ENCODE results near the gene LRRC3. TPM values are rescaled to one million over a fixed set of nuclear protein-coding genes. Genes with fewer than 3 reads are reported as not detected.

LRRC3 gene
- total RNA-seq, 1 donor from 2014 or later, result 2.5 TPM

- no peaks in the 10 kb centered on the region for H3K4me1 ChIP-seq
- no peaks in the 10 kb centered on the region for H3K27me3 ChIP-seq
- no peaks in the 10 kb centered on the region for H3F3A ChIP-seq (ENCODE audit: low read depth)
- DNase-seq (ENCODE audit: low spot score), result no peak
- H3K9me3 ChIP-seq (ENCODE audit: low read depth), result no peaks in the 10 kb centered on the region
- H3K79me2 ChIP-seq (ENCODE audit: low read depth), result no peaks in the 10 kb centered on the region
- H3K9me3 Mint-ChIP-seq, result peaks cover 5% of the 10 kb centered on the region
- H3K27ac ChIP-seq, result no peak overlapping the region
- H3K4me2 ChIP-seq, result no peak overlapping the region
- H3K36me3 ChIP-seq, result no peaks in the 10 kb centered on the region
- peak overlapping the region; percentile 5 for H2AFZ ChIP-seq (replicated peaks)
- H3K9ac ChIP-seq, result no peak overlapping the region
- H3K36me3 Mint-ChIP-seq, result no peaks in the 10 kb centered on the region
- peaks cover 2% of the 10 kb centered on the region for H3K4me1 Mint-ChIP-seq
- H4K20me1 ChIP-seq (ENCODE audit: low read depth), result no peaks in the 10 kb centered on the region
- H3K27me3 Mint-ChIP-seq (ENCODE audit: insufficient read depth, low read depth), result peaks cover 4% of the 10 kb centered on the region
- no peak overlapping the region for H3K4me3 ChIP-seq
- no peak overlapping the region for H3K27ac Mint-ChIP-seq
- TF ChIP-seq EZH2phosphoT487 (IDR thresholded peaks at IDR 0.05) (no peak), CTCF (IDR thresholded peaks at IDR 0.05) (no peak), EZH2 (IDR thresholded peaks at IDR 0.05) (no peak)
- no peak overlapping the region for H3K4me3 Mint-ChIP-seq
Observed at GRCh38 chr21:44424608-44425306, 30.6 kb upstream of the LRRC3 start.

DNA sequence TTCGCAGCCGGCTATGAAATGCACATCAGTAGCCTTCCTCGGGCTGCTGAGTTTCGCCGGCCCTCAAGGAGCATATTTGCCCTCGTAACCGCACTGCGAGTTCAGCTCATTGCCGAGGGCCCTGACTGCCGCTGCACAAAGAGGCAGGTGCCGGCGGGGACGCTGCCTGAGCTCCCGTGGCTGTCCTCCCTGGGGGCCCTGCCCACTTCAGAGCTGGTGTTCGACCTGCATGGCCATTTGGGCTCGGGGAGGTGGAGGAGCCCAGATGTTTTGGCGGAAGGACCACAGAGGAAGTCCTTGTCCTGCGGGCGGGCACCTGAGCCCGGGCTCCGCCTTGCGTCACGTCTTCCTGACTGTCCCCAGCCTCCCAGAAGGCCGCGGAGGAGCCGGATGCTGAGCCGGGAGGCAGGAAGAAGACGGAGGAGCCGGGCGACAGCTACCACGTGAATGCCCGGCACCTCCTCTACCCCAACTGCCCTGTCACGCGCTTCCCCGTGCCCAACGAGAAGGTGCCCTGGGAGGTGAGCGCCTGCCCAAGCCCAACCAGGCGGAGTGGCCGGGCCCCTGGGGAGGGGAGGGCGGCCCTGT, 29.9 kb upstream of the LRRC3 start:
- H3K36me3 Mint-ChIP-seq, result no peaks in the 10 kb centered on the region
- Histone ChIP-seq H3K4me3 (no peak overlapping the region), H3K27ac (no peak overlapping the region), H3K9ac (no peak overlapping the region), H4K20me1 (ENCODE audit: low read depth) (no peaks in the 10 kb centered on the region), H3K36me3 (no peaks in the 10 kb centered on the region), H3K79me2 (ENCODE audit: low read depth) (no peaks in the 10 kb centered on the region), H2AFZ (replicated peaks) (peak overlapping the region; percentile 5), H3K4me2 (no peak overlapping the region), H3K27me3 (no peaks in the 10 kb centered on the region), H3K4me1 (no peaks in the 10 kb centered on the region), H3K9me3 (ENCODE audit: low read depth) (no peaks in the 10 kb centered on the region), H3F3A (ENCODE audit: low read depth) (no peaks in the 10 kb centered on the region)
- peaks cover 9% of the 10 kb centered on the region for H3K9me3 Mint-ChIP-seq
- TF ChIP-seq EZH2 (IDR thresholded peaks at IDR 0.05) (no peak), EZH2phosphoT487 (IDR thresholded peaks at IDR 0.05) (no peak), CTCF (IDR thresholded peaks at IDR 0.05) (no peak)
- DNase-seq (ENCODE audit: low spot score), result no peak
- H3K27ac Mint-ChIP-seq, result no peak overlapping the region
- H3K27me3 Mint-ChIP-seq (ENCODE audit: insufficient read depth, low read depth), result peaks cover 2% of the 10 kb centered on the region
- no peak overlapping the region for H3K4me3 Mint-ChIP-seq
- peaks cover 2% of the 10 kb centered on the region for H3K4me1 Mint-ChIP-seq

GRCh38 chr21:44425895-44426662, 29.2 kb upstream of the LRRC3 start:
- H3K9me3 Mint-ChIP-seq, result peaks cover 10% of the 10 kb centered on the region
- Histone ChIP-seq H3K9me3 (ENCODE audit: low read depth) (no peaks in the 10 kb centered on the region), H3K79me2 (ENCODE audit: low read depth) (no peaks in the 10 kb centered on the region), H3K9ac (no peak overlapping the region), H3K27ac (no peak overlapping the region), H4K20me1 (ENCODE audit: low read depth) (no peaks in the 10 kb centered on the region), H3K4me2 (no peak overlapping the region), H3K27me3 (no peaks in the 10 kb centered on the region), H3F3A (ENCODE audit: low read depth) (no peaks in the 10 kb centered on the region), H3K4me3 (no peak overlapping the region), H3K36me3 (no peaks in the 10 kb centered on the region), H2AFZ (replicated peaks) (no peak overlapping the region), H3K4me1 (no peaks in the 10 kb centered on the region)
- H3K27me3 Mint-ChIP-seq (ENCODE audit: insufficient read depth, low read depth), result peaks cover 2% of the 10 kb centered on the region
- H3K4me1 Mint-ChIP-seq, result peaks cover 2% of the 10 kb centered on the region
- no peak overlapping the region for H3K27ac Mint-ChIP-seq
- H3K4me3 Mint-ChIP-seq, result no peak overlapping the region
- no peaks in the 10 kb centered on the region for H3K36me3 Mint-ChIP-seq
- no peak for DNase-seq (ENCODE audit: low spot score)
- no peak for TF ChIP-seq CTCF (IDR thresholded peaks at IDR 0.05)
- no peak for TF ChIP-seq EZH2phosphoT487 (IDR thresholded peaks at IDR 0.05)
- no peak for TF ChIP-seq EZH2 (IDR thresholded peaks at IDR 0.05)

Data from neural progenitor cell (in vitro differentiated cells).